DOHH2 (cell line): ENCODE data around the gene CCM2.

Experiments
- H3F3A ChIP-seq: fragments of 200-600 bp; sonication (generic), shearing (Covaris generic); 2 replicates; pipeline ENCODE4 v1.6.0; 2016; ENCODE audit warnings: antibody characterized with exemption, mild to moderate bottlenecking; ENCODE audit not compliant: control insufficient read depth, insufficient read depth
- H3K27ac ChIP-seq: fragments of 200-600 bp; sonication (generic); 2 replicates; pipeline ENCODE4 v1.5.1; 2014; ENCODE audit warnings: low read depth, mild to moderate bottlenecking, low read length, moderate library complexity
- H3K27me3 ChIP-seq: fragments of 200-600 bp; sonication (generic); 2 replicates; pipeline ENCODE4 v1.6.1; 2014; ENCODE audit warnings: mild to moderate bottlenecking, low read length, mixed read lengths; ENCODE audit not compliant: control insufficient read depth
- H3K36me3 ChIP-seq: fragments of 200-600 bp; sonication (generic); 2 replicates; pipeline ENCODE4 v1.6.1; 2014; ENCODE audit warnings: mild to moderate bottlenecking, low read length, moderate library complexity, mixed read lengths; ENCODE audit not compliant: control insufficient read depth
- H3K4me1 ChIP-seq: fragments of 200-600 bp; sonication (generic); 2 replicates; pipeline ENCODE4 v1.6.1; 2014; ENCODE audit warnings: mild to moderate bottlenecking, low read length, mixed read lengths; ENCODE audit not compliant: control insufficient read depth
- H3K4me2 ChIP-seq: fragments of 200-600 bp; sonication (generic); 2 replicates; pipeline ENCODE4 v1.6.0; 2014; ENCODE audit warnings: mild to moderate bottlenecking, low read length, moderate library complexity
- H3K4me3 ChIP-seq: fragments of 200-600 bp; sonication (generic); 2 replicates; pipeline ENCODE4 v1.5.1; 2014; ENCODE audit warnings: mild to moderate bottlenecking, low read length, mixed read lengths
- H3K79me2 ChIP-seq: fragments of 200-600 bp; sonication (generic); 2 replicates; pipeline ENCODE4 v1.6.1; 2014; ENCODE audit warnings: mild to moderate bottlenecking, low read length, mixed read lengths; ENCODE audit not compliant: control insufficient read depth
- H3K9me2 ChIP-seq: fragments of 200-600 bp; sonication (generic); replicated peaks from 2 replicates; pipeline ENCODE4 v1.6.1; 2014; ENCODE audit warnings: mild to moderate bottlenecking, low read length, mixed read lengths; ENCODE audit not compliant: control insufficient read depth
- H3K9me3 ChIP-seq: fragments of 200-600 bp; sonication (generic); 2 replicates; pipeline ENCODE4 v1.6.1; 2014; ENCODE audit warnings: antibody characterized with exemption, low read length, mixed read lengths; ENCODE audit not compliant: control insufficient read depth, insufficient read depth
- H4K20me1 ChIP-seq: fragments of 200-600 bp; sonication (generic); 2 replicates; pipeline ENCODE4 v1.6.0; 2014; ENCODE audit warnings: low read depth, mild to moderate bottlenecking, antibody characterized with exemption, low read length, moderate library complexity; ENCODE audit not compliant: control insufficient read depth, insufficient read depth
- EZH2phosphoT487 ChIP-seq: fragments of 200-600 bp; sonication (generic); IDR thresholded peaks from 2 replicates; pipeline ENCODE4 v1.6.1; 2017; ENCODE audit warnings: borderline replicate concordance, mild to moderate bottlenecking, antibody characterized with exemption, low read length, moderate library complexity, mixed read lengths
- TF ChIP-seq, protein P1 (sequence below): fragments of 200-600 bp; sonication (generic); IDR thresholded peaks from one replicate; pipeline ENCODE4 v1.5.1; 2014; ENCODE audit warnings: antibody characterized with exemption, mild to moderate bottlenecking, low read depth, low read length; ENCODE audit not compliant: poor library complexity, severe bottlenecking

The CCM2 gene

DNA sequence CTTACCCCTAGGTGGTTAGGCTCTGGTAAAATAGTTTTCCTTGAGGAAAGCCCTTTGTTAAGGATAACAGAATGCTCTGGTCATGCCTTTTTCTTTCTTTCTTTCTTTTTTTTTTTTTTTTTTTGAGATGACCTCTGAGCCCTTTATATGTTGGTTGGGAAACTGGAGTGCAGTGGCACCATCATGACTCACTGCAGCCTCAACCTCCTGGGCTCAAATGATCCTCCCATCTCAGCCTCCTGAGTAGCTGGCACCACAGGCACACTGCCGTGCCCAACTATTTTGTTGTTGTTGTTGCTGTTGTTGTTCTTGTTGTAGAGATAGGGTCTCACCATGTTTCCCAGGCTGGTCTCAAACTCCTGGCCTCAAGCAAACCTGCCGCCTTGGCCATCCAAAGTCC is 61.4 kb downstream of the CCM2 start:
- TF ChIP-seq EZH2phosphoT487: no peak
- TF ChIP-seq, protein P1, sequence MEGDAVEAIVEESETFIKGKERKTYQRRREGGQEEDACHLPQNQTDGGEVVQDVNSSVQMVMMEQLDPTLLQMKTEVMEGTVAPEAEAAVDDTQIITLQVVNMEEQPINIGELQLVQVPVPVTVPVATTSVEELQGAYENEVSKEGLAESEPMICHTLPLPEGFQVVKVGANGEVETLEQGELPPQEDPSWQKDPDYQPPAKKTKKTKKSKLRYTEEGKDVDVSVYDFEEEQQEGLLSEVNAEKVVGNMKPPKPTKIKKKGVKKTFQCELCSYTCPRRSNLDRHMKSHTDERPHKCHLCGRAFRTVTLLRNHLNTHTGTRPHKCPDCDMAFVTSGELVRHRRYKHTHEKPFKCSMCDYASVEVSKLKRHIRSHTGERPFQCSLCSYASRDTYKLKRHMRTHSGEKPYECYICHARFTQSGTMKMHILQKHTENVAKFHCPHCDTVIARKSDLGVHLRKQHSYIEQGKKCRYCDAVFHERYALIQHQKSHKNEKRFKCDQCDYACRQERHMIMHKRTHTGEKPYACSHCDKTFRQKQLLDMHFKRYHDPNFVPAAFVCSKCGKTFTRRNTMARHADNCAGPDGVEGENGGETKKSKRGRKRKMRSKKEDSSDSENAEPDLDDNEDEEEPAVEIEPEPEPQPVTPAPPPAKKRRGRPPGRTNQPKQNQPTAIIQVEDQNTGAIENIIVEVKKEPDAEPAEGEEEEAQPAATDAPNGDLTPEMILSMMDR: no peak
- peaks cover 70% of the 10 kb centered on the region for H3K36me3 ChIP-seq
- no peak overlapping the region for H3K27ac ChIP-seq
- no peak overlapping the region for H3K4me3 ChIP-seq
- H3F3A ChIP-seq: peaks cover 3% of the 10 kb centered on the region; the same call in 1 of the 2 replicates
- H3K27me3 ChIP-seq: no peaks in the 10 kb centered on the region
- H3K4me1 ChIP-seq: peaks cover 18% of the 10 kb centered on the region
- H3K9me2 ChIP-seq: no peaks in the 10 kb centered on the region
- no peak overlapping the region for H3K4me2 ChIP-seq
- H3K79me2 ChIP-seq: peaks cover 96% of the 10 kb centered on the region
- H4K20me1 ChIP-seq: peaks cover 15% of the 10 kb centered on the region
- no peaks in the 10 kb centered on the region for H3K9me3 ChIP-seq

DNA sequence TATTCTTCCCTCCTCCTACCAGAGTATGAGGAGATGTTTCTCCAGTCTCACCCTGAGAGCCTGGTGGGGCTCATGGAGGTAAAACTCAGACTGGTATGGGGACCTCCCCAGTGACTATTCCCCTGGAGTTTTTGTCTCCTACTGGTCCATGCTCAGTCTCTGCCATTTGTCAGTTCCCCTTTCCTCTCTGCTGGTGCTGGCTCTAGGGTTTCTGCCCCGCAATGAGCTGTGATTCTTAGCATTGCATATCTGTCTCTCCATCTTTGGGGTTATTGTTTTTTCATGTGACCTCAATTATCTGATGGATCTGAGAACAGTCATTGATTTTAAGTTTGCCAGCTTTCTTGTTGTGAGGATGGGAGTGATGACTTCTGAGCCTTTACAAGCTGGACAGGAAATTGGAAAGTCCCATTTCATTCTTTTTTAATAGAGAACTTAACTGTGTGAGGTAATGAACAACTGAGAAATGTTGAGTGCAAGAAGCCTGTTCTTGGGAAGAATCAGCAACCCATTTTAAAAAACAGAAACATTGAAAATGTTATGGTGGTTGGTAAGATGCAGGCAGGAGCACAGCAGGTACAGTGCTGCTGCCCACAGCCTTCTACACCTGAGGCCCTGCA is 61.9 kb downstream of the CCM2 start:
- Histone ChIP-seq H3K4me2 (no peak overlapping the region), H3K27me3 (no peaks in the 10 kb centered on the region), H3F3A (peaks cover 3% of the 10 kb centered on the region; the same call in 1 of the 2 replicates), H4K20me1 (peaks cover 15% of the 10 kb centered on the region), H3K79me2 (peaks cover 93% of the 10 kb centered on the region), H3K27ac (no peak overlapping the region), H3K4me3 (no peak overlapping the region), H3K36me3 (peaks cover 71% of the 10 kb centered on the region), H3K4me1 (peaks cover 18% of the 10 kb centered on the region), H3K9me3 (no peaks in the 10 kb centered on the region), H3K9me2 (no peaks in the 10 kb centered on the region)
- TF ChIP-seq EZH2phosphoT487: no peak

DNA sequence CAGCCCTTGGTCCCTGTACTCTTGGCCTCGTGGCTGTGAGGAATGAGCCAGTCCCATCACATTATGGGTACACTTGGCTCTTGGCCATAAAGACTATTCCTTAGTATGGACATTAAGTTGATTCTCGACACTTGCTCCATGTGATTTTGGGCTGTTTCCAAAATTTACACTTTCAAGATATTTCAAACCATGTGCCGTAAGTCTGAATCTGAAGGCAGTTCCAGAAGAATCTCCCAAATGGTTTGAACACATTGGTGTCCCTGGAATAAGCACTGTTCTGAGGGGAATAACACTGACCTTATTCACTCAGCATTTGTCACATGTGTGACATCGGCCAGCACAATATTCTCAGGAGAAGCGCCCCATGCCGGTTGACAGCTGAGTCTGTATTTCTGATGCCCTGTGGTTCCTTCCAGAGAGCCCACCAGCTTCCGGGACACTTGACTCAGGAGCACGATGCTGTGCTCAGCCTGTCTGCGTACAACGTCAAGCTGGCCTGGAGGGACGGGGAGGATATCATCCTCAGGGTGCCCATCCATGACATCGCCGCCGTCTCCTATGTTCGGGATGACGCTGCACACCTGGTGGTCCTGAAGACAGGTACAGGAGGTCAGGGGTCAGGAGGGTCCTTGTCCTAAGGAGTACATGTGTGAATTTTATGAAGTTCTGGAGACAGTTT is 64.2 kb downstream of the CCM2 start:
- peaks cover 81% of the 10 kb centered on the region for H3K79me2 ChIP-seq
- peaks cover 11% of the 10 kb centered on the region for H3K4me1 ChIP-seq
- H3K9me3 ChIP-seq: no peaks in the 10 kb centered on the region
- TF ChIP-seq, protein P1: no peak
- TF ChIP-seq EZH2phosphoT487: no peak
- H3K27me3 ChIP-seq: no peaks in the 10 kb centered on the region
- H3K36me3 ChIP-seq: peaks cover 83% of the 10 kb centered on the region
- H3K4me2 ChIP-seq: no peak overlapping the region
- peaks cover 3% of the 10 kb centered on the region; the same call in 1 of the 2 replicates for H3F3A ChIP-seq
- no peaks in the 10 kb centered on the region for H3K9me2 ChIP-seq
- no peak overlapping the region for H3K4me3 ChIP-seq
- peaks cover 20% of the 10 kb centered on the region for H4K20me1 ChIP-seq
- no peak overlapping the region for H3K27ac ChIP-seq
